Testis (tissue), 2 donors: ENCODE data around the gene CDK6.

Experiments
- CTCF ChIP-seq, 3 experiments: fragments of 450-650 bp in 2 of 3; fragments of 200-600 bp in 1 of 3; sonication (generic) in 1 of 3; IDR thresholded peaks; one replicate each; pipeline ENCODE4 v1.5.1; 2016 to 2019; ENCODE audit warnings: antibody characterized with exemption in 3 of 3, mild to moderate bottlenecking in 2 of 3, moderate library complexity in 1 of 3
- POLR2A ChIP-seq: fragments of 450-650 bp; IDR thresholded peaks from one replicate; pipeline ENCODE4 v1.6.1; 2017; ENCODE audit warnings: antibody characterized with exemption, mild to moderate bottlenecking, moderate library complexity

DNA sequence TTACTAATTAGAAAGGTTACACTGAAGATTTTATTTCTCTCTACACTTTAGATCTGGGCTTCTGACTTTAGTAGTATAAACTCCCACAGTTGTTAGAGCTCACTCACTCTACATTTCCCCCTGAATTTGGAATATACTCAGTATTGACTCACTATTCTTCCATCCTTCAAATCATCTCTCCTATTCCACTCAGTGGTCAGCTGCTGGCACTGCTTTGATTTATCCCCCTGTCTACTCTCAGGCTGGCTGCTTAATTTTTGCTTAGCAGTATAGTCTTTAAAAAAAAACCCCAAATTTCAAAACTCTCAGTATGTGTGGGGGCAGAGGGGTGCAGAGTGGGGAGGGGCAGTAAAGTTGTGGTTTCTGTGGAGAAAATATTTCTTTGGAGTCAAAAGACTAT lies 68.9 kb downstream of the CDK6 start:
- TF ChIP-seq CTCF (IDR thresholded peaks at IDR 0.05) (no peak), POLR2A (no peak)
